ENCODE measurements around the gene NR5A2.
A peak's percentile ranks its signal among the peaks of the same experiment; 100 is the strongest.

Gene NR5A2

GRCh38 chr1:200053646-200054045 is 26.1 kb downstream of the NR5A2 start:
- no peak for DNase-seq (ENCODE audit: low read depth in 2 of 2)
- no peak overlapping the region for H3K4me3 ChIP-seq (replicated peaks in 1 of 2; ENCODE audit: low read depth in 2 of 2, low read length in 2 of 2)
- TF ChIP-seq, protein P1, sequence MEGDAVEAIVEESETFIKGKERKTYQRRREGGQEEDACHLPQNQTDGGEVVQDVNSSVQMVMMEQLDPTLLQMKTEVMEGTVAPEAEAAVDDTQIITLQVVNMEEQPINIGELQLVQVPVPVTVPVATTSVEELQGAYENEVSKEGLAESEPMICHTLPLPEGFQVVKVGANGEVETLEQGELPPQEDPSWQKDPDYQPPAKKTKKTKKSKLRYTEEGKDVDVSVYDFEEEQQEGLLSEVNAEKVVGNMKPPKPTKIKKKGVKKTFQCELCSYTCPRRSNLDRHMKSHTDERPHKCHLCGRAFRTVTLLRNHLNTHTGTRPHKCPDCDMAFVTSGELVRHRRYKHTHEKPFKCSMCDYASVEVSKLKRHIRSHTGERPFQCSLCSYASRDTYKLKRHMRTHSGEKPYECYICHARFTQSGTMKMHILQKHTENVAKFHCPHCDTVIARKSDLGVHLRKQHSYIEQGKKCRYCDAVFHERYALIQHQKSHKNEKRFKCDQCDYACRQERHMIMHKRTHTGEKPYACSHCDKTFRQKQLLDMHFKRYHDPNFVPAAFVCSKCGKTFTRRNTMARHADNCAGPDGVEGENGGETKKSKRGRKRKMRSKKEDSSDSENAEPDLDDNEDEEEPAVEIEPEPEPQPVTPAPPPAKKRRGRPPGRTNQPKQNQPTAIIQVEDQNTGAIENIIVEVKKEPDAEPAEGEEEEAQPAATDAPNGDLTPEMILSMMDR (IDR thresholded peaks at IDR 0.05; ENCODE audit: low read depth, low read length): no peak

- TF ChIP-seq, protein P1 (IDR thresholded peaks at IDR 0.05; ENCODE audit: low read depth, low read length): no peak
- no peak overlapping the region for H3K4me3 ChIP-seq (replicated peaks in 1 of 2; ENCODE audit: low read depth in 2 of 2, low read length in 2 of 2)
- no peak for DNase-seq (ENCODE audit: low read depth in 2 of 2)
Observed at GRCh38 chr1:200058341-200058740, 30.8 kb downstream of the NR5A2 start.

- TF ChIP-seq, protein P1 (IDR thresholded peaks at IDR 0.05; ENCODE audit: low read depth, low read length): no peak
- DNase-seq (ENCODE audit: low read depth in 2 of 2): no peak
- H3K4me3 ChIP-seq (replicated peaks in 1 of 2; ENCODE audit: low read depth in 2 of 2, low read length in 2 of 2): no peak overlapping the region
Observed at GRCh38 chr1:200062143-200062542, 34.6 kb downstream of the NR5A2 start.

- DNase-seq (ENCODE audit: low read depth in 2 of 2): no peak
- H3K4me3 ChIP-seq (replicated peaks in 1 of 2; ENCODE audit: low read depth in 2 of 2, low read length in 2 of 2): no peak overlapping the region
- TF ChIP-seq, protein P1 (IDR thresholded peaks at IDR 0.05; ENCODE audit: low read depth, low read length): no peak
Observed at GRCh38 chr1:200072636-200073285, 45.3 kb downstream of the NR5A2 start.

GRCh38 chr1:200073286-200073637 is 45.8 kb downstream of the NR5A2 start:
- DNase-seq (ENCODE audit: low read depth in 2 of 2): no peak
- TF ChIP-seq, protein P1 (IDR thresholded peaks at IDR 0.05; ENCODE audit: low read depth, low read length): no peak
- H3K4me3 ChIP-seq (replicated peaks in 1 of 2; ENCODE audit: low read depth in 2 of 2, low read length in 2 of 2): no peak overlapping the region

- TF ChIP-seq, protein P1 (IDR thresholded peaks at IDR 0.05; ENCODE audit: low read depth, low read length): no peak
Observed at GRCh38 chr1:200075522-200075921, 48.0 kb downstream of the NR5A2 start.

More at GRCh38 chr1:200075522-200075921, 48.0 kb downstream of the NR5A2 start:
- H3K4me3 ChIP-seq (replicated peaks in 1 of 2; ENCODE audit: low read depth in 2 of 2, low read length in 2 of 2): peak overlapping the region in 1 of 2 donors; percentile 15
- peak; percentile 32 to 59 for DNase-seq (ENCODE audit: low read depth in 2 of 2)

Measured in cardiac fibroblast (primary cell).